Thymus (tissue), 11 donors: ENCODE data around the gene PRRG4. TPM values are rescaled to one million over a fixed set of nuclear protein-coding genes. Genes with fewer than 3 reads are reported as not detected.

Source experiments
- DNase-seq, 9 donors: peaks; one replicate each; pipeline ENCODE4 v3.0.0-alpha.2; 2013; ENCODE audit warnings: low spot score in 9 of 9, low read depth in 6 of 9, missing footprints in 1 of 9
- H3K27ac ChIP-seq, 2 donors: one replicate each; pipeline ENCODE4 v1.5.1; 2013; ENCODE audit warnings: control low read depth in 1 of 2, low read depth in 1 of 2, low read length in 1 of 2, mild to moderate bottlenecking in 1 of 2, moderate library complexity in 1 of 2
- H3K27me3 ChIP-seq, 2 donors: one replicate each; pipeline ENCODE4 v1.5.1; 2013; ENCODE audit warnings: low read length in 1 of 2; ENCODE audit not compliant: control insufficient read depth in 2 of 2, insufficient read depth in 1 of 2
- H3K36me3 ChIP-seq, 2 donors: one replicate each; pipeline ENCODE4 v1.5.1; 2013; ENCODE audit warnings: low read length in 1 of 2, mild to moderate bottlenecking in 1 of 2, moderate library complexity in 1 of 2; ENCODE audit not compliant: control insufficient read depth in 2 of 2, insufficient read depth in 2 of 2
- H3K4me1 ChIP-seq, 2 donors: one replicate each; pipeline ENCODE4 v1.5.1; 2013; ENCODE audit warnings: low read length in 2 of 2; ENCODE audit not compliant: control insufficient read depth in 2 of 2, insufficient read depth in 2 of 2
- H3K4me3 ChIP-seq, 2 donors: one replicate each; pipeline ENCODE4 v1.5.1; 2013; ENCODE audit warnings: low read length in 2 of 2, control low read depth in 1 of 2, mild to moderate bottlenecking in 1 of 2
- H3K9me3 ChIP-seq, 2 donors: one replicate each; pipeline ENCODE4 v1.5.1; 2013; ENCODE audit warnings: low read length in 1 of 2, mild to moderate bottlenecking in 1 of 2; ENCODE audit not compliant: control insufficient read depth in 2 of 2, insufficient read depth in 1 of 2
- WGBS: extraction: QIAGEN DNeasy Blood & Tissue Kit; methylation state at CpG from one replicate; pipeline ENCODE4 v1.1.7; 2013; 5-methylcytosine and 5-hydroxymethylcytosine counted together
- polyA plus RNA-seq: library from polyadenylated mRNA; stranded (reverse); fragments of 200-250 nt; gene quantifications from one replicate; pipeline ENCODE4 v1.2.3, GENCODE V29; 2013
- total RNA-seq: library from RNA; stranded (reverse); fragments of 120-200 nt; gene quantifications from one replicate; pipeline ENCODE4 v1.2.4, GENCODE V29; 2013
- donor health status: healthy.

Gene PRRG4
- total and polyA plus RNA-seq, 2 donors, result 3.1 to 14.4 TPM

DNA sequence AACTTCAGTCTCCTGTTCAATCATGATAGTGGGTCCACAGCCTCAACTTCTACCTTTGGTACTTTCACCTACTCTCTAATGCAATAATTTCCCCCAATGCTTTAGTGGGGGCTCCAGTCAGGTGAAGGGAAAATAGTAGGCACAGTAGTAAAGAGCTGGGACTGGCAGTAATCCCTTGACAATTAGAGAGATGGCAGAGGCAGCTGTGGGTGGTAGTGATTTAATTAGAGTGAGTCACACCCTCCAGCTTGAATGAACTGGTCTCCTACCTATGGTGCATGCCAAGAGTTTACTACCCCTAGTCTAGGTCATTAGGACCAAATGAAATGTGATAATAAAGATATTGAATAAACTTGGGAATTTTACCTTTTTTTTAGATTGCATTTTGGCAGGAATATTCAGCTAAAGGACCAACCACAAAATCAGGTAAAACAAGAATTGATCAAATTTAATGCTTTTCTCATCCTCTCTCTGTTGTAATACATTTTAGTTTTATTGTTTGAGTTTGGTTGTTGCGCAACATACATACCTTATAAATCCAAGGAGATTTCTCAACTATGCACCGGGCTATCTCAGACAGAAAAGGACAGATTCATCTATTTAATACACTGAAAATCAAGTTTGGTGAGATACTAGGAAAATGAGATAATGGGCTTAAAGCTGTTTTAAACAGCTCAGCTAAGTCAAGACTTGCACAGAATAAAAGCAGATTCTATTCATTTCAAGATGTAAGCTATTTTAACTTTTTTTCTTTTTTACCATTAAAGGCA lies 9.0 kb downstream of the PRRG4 start:
- H3K4me1 ChIP-seq, result no peaks in the 10 kb centered on the region
- H3K27me3 ChIP-seq, result no peaks in the 10 kb centered on the region
- H3K36me3 ChIP-seq, result no peaks in the 10 kb centered on the region
- H3K9me3 ChIP-seq, result no peaks in the 10 kb centered on the region
- no peak overlapping the region for H3K4me3 ChIP-seq
- WGBS, result 96% methylated on average over 2 of the region's 2 CpGs
- H3K27ac ChIP-seq, result no peak overlapping the region
- DNase-seq, result no peak

DNA sequence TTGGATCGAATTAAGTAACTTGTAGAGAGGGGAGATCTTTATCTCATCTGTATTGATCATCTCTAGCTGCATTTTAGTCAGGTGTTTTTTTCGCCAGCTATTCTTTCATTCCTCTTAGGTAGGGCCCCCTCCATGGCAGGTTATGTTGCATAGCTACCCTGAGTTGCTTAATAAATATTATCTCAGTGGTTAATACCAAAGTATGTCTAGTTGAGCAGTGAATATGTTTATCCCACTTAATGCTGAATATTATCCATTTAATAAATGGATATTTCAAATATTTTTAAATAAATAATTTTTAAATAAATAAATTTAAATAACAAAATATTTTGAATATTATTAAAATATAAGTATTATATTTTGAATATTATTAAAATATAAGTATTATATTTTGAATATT lies 9.6 kb downstream of the PRRG4 start:
- Histone ChIP-seq H3K4me1 (no peaks in the 10 kb centered on the region), H3K36me3 (no peaks in the 10 kb centered on the region), H3K9me3 (no peaks in the 10 kb centered on the region), H3K4me3 (no peak overlapping the region), H3K27me3 (no peaks in the 10 kb centered on the region), H3K27ac (no peak overlapping the region)
- WGBS, result 94% methylated on average over 2 of the region's 2 CpGs
- no peak for DNase-seq

DNA sequence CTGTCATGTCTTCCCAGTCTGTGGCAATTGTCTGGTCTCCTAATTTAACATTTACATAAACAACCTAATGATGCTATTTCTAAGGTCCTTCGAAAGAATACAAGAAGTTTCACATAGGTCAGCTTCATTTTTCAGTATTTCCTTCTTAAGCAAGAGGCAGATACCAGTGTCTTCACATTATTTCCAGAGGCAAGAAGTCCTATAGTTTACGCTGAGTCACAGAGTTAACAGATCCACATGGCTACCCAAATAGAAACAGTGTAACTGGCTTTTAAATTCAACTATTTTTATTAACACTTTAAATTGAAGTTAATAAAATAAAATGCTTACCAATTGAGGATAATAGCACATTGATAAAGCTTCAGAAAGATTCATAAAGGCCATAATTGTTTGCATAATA lies 10.9 kb downstream of the PRRG4 start:
- no peaks in the 10 kb centered on the region for H3K36me3 ChIP-seq
- WGBS, result 98% methylated on average over 2 of the region's 2 CpGs
- no peak overlapping the region for H3K27ac ChIP-seq
- H3K4me3 ChIP-seq, result no peak overlapping the region
- no peaks in the 10 kb centered on the region for H3K4me1 ChIP-seq
- no peaks in the 10 kb centered on the region for H3K27me3 ChIP-seq
- no peak for DNase-seq
- no peaks in the 10 kb centered on the region for H3K9me3 ChIP-seq

DNA sequence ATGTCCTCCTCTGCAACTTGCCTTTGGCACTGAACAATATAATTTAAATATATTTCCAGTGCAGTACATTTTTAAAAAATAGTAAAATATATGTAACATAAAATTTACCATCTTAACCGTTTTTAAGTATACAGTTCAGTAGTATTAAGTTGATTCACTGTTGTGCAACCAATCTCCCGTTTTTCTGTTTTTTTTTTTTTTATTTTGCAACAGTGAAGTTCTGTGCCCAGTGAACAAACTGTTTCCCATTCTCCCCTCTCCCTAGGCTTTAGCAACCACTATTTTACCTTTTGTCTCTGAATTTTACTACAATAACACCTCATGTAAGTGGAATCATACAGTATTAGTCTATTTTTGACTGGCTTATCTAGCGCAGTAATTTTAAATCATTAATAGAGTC lies 13.8 kb downstream of the PRRG4 start:
- Histone ChIP-seq H3K9me3 (no peaks in the 10 kb centered on the region), H3K27me3 (no peaks in the 10 kb centered on the region), H3K27ac (no peak overlapping the region), H3K36me3 (no peaks in the 10 kb centered on the region), H3K4me3 (no peak overlapping the region), H3K4me1 (no peaks in the 10 kb centered on the region)
- WGBS, result 77% methylated on average over 3 of the region's 3 CpGs
- DNase-seq, result no peak

DNA sequence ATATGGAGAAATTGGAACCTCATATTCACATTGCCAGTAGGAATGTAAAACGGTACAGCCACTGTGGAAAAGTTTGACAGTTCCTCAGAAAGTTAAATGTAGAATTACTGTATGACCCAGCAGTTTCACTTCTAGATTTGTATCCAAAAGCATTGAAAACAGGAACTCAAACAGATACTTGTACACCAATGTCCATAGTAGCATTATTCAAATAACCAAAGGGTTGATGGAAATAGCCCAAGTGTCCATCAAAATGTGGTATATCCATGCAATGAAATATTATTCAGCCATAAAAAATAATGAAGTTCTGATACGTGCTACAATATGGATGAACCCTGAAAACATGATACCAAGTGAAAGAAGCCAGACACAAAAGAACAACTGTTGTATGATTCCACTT lies 17.8 kb downstream of the PRRG4 start:
- no peak overlapping the region for H3K27ac ChIP-seq
- H3K36me3 ChIP-seq, result no peaks in the 10 kb centered on the region
- no peak overlapping the region for H3K4me3 ChIP-seq
- WGBS, result 84% methylated on average over 2 of the region's 2 CpGs
- no peaks in the 10 kb centered on the region for H3K27me3 ChIP-seq
- no peaks in the 10 kb centered on the region for H3K4me1 ChIP-seq
- DNase-seq, result no peak
- no peaks in the 10 kb centered on the region for H3K9me3 ChIP-seq

DNA sequence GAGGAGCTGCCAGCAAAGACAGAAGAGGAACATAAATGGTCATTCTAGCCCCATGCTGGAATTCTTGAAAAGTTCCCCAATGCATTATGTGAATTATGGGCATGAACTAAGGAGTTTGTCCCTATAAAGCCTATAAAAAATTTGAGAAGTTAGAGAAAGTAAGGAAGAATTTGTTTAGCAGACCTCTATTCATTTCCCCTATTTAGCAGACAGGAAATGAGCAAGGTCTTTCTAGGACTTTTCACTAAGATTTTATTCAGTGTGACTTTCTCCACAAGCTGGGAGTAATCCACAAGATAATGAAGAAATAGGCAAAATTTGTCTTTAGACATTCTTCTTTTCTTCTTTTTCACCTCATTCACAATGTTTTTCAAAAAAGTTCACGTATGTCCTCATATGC lies 20.0 kb downstream of the PRRG4 start:
- 67% methylated on average over 1 of the region's 1 CpG for WGBS
- H3K27ac ChIP-seq, result no peak overlapping the region
- no peaks in the 10 kb centered on the region for H3K9me3 ChIP-seq
- no peaks in the 10 kb centered on the region for H3K36me3 ChIP-seq
- no peak overlapping the region for H3K4me3 ChIP-seq
- no peaks in the 10 kb centered on the region for H3K4me1 ChIP-seq
- no peak for DNase-seq
- no peaks in the 10 kb centered on the region for H3K27me3 ChIP-seq

DNA sequence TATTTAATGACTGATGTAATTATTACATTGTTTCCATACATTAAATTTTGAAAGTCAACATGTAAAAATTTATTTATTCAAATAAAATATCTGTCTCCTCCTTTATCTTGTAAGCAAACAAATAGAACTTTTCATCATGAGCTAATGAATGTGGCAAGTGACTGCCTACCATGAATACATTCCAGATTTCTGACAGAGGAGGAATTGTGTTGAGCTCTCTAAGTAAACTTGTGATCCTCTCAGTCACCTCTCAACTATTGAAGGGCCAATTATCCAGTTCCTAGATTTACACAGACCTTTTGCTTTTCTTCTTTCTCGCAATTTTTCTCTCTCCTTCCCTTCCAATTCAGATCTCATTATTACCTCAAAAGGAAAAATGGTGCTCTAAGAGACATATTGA lies 21.5 kb downstream of the PRRG4 start:
- 96% methylated on average over 1 of the region's 1 CpG for WGBS
- Histone ChIP-seq H3K27me3 (no peaks in the 10 kb centered on the region), H3K4me3 (no peak overlapping the region), H3K9me3 (no peaks in the 10 kb centered on the region), H3K36me3 (no peaks in the 10 kb centered on the region), H3K4me1 (no peaks in the 10 kb centered on the region), H3K27ac (no peak overlapping the region)
- no peak for DNase-seq

DNA sequence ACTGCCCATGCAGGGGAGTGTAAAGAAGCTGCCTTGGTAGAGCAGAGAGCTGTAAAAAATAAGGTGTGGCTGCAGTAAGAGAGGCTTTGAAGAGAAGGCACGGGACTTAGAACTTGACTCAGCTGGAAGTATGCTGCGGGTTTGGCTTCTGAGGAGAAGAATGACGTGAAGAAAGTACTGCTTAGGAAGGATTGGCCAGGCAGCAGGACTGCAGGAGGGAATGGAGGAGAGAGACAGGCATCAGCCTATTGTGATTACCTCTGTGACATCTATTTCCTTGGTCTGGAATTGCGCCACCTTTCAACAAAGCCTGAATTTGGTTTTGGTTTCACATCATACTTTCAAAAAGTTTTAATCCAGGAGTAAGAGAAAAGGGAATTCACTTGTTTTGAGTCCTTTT lies 22.5 kb downstream of the PRRG4 start:
- 92% methylated on average over 4 of the region's 4 CpGs for WGBS
- Histone ChIP-seq H3K9me3 (no peaks in the 10 kb centered on the region), H3K27ac (no peak overlapping the region), H3K27me3 (no peaks in the 10 kb centered on the region), H3K36me3 (no peaks in the 10 kb centered on the region), H3K4me3 (no peak overlapping the region), H3K4me1 (no peaks in the 10 kb centered on the region)
- no peak for DNase-seq

DNA sequence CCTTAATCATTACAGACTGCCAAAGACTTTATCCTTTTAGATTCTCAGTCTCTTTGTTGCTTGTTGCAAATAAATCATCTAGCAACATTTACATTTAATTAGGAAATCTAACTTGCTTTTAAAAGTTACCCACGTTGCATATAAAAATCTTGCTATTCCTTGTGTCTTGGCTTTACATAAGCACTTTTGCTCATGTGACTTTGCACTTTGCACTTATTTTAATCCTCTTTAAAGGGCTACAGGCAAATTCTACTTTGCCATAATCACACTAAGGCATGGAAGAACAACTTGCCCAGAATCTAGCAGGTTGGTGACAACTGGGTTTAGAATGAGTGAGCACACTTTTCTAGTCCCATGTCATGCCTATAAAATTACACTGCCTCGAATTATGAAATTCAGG lies 25.9 kb downstream of the PRRG4 start:
- Histone ChIP-seq H3K27ac (no peak overlapping the region), H3K9me3 (no peaks in the 10 kb centered on the region), H3K4me1 (no peaks in the 10 kb centered on the region), H3K4me3 (no peak overlapping the region), H3K27me3 (no peaks in the 10 kb centered on the region), H3K36me3 (no peaks in the 10 kb centered on the region)
- 84% methylated on average over 2 of the region's 2 CpGs for WGBS
- no peak for DNase-seq
